HEK293 (cell line): ENCODE results near the gene INCA1.
A peak's percentile ranks its signal among the peaks of the same experiment; 100 is the strongest.

Source experiments
- CTCF ChIA-PET: fragments of 350-600 bp; formaldehyde crosslinking; extraction: SDS; loops from one replicate; lab custom pipeline; 2021; ENCODE audit warnings: antibody characterized with exemption; lab: Yijun Ruan, JAX
- POLR2A ChIA-PET: fragments of 300-600 bp; formaldehyde crosslinking; extraction: SDS; loops from one replicate; lab custom pipeline; 2020; ENCODE audit warnings: antibody characterized with exemption, inconsistent platforms; lab: Yijun Ruan, JAX
- H3K27ac ChIP-seq: fragments of 200-500 bp; sonication (Bioruptor generic); 2 replicates; pipeline ENCODE4 v1.5.1; 2014; ENCODE audit warnings: low read depth, low read length, control low read depth, inconsistent platforms; ENCODE audit errors: extremely low read depth
- H3K36me3 ChIP-seq, 2 experiments: fragments of 200-500 bp in 1 of 2; sonication (Bioruptor generic) in 1 of 2; 1 replicate in 1 of 2; 2 replicates in 1 of 2; pipeline ENCODE4 v1.5.1; 2014 to 2017; ENCODE audit warnings: inconsistent platforms in 2 of 2, low read length in 2 of 2; ENCODE audit not compliant: control insufficient read depth in 2 of 2, insufficient read depth in 1 of 2
- H3K4me1 ChIP-seq: fragments of 200-500 bp; sonication (Bioruptor generic); 2 replicates; pipeline ENCODE4 v1.5.1; 2014; ENCODE audit warnings: mild to moderate bottlenecking, low read length, inconsistent platforms; ENCODE audit not compliant: control insufficient read depth, insufficient read depth
- H3K4me3 ChIP-seq: 2 replicates; pipeline ENCODE4 v1.5.1; 2011; ENCODE audit warnings: low read depth, mild to moderate bottlenecking, control low read depth, low read length, moderate library complexity
- H3K9me3 ChIP-seq: fragments of 200-500 bp; sonication (Bioruptor generic); 2 replicates; pipeline ENCODE4 v1.5.1; 2014; ENCODE audit warnings: low read depth, low read length, inconsistent platforms; ENCODE audit not compliant: control insufficient read depth, insufficient read depth
- GLI4 ChIP-seq: fragments of 450-650 bp; formaldehyde crosslinking; IDR thresholded peaks from 2 replicates; pipeline ENCODE4 v1.5.1; 2016; ENCODE audit warnings: missing biosample characterization, missing genetic modification characterization
- IKZF3 ChIP-seq: fragments of 450-650 bp; IDR thresholded peaks from 2 replicates; pipeline ENCODE4 v1.5.0; 2018; ENCODE audit warnings: missing biosample characterization, mild to moderate bottlenecking, missing genetic modification characterization, moderate library complexity
- PRDM6 ChIP-seq: fragments of 450-650 bp; formaldehyde crosslinking; IDR thresholded peaks from 2 replicates; pipeline ENCODE4 v1.5.1; 2017; ENCODE audit warnings: missing biosample characterization, missing genetic modification characterization
- WT1 ChIP-seq: fragments of 450-650 bp; formaldehyde crosslinking; IDR thresholded peaks from 2 replicates; pipeline ENCODE4 v1.5.1; 2016; ENCODE audit warnings: missing biosample characterization, missing genetic modification characterization
- ZBTB21 ChIP-seq: fragments of 450-650 bp; formaldehyde crosslinking; IDR thresholded peaks from 2 replicates; pipeline ENCODE4 v1.5.1; 2017; ENCODE audit warnings: missing biosample characterization, missing genetic modification characterization
- ZBTB48 ChIP-seq: fragments of 450-650 bp; formaldehyde crosslinking; IDR thresholded peaks from 2 replicates; pipeline ENCODE4 v1.5.1; 2016; ENCODE audit warnings: missing biosample characterization, missing genetic modification characterization
- ZNF311 ChIP-seq: fragments of 450-650 bp; formaldehyde crosslinking; IDR thresholded peaks from 2 replicates; pipeline ENCODE4 v1.5.1; 2017; ENCODE audit warnings: missing biosample characterization, missing genetic modification characterization, borderline replicate concordance
- ZNF37A ChIP-seq: fragments of 450-650 bp; IDR thresholded peaks from 2 replicates; pipeline ENCODE4 v1.5.1; 2018; ENCODE audit warnings: missing biosample characterization, missing genetic modification characterization
- ZNF394 ChIP-seq: fragments of 450-650 bp; formaldehyde crosslinking; IDR thresholded peaks from 2 replicates; pipeline ENCODE4 v1.5.1; 2016; ENCODE audit warnings: missing biosample characterization, missing genetic modification characterization, mild to moderate bottlenecking, moderate library complexity, borderline replicate concordance
- ZNF555 ChIP-seq: fragments of 450-650 bp; formaldehyde crosslinking; conservative IDR thresholded peaks from 2 replicates; pipeline ENCODE4 v1.5.1; 2017; ENCODE audit warnings: missing biosample characterization, mild to moderate bottlenecking, missing genetic modification characterization, inconsistent platforms
- ZNF623 ChIP-seq: fragments of 450-650 bp; formaldehyde crosslinking; IDR thresholded peaks from 2 replicates; pipeline ENCODE4 v1.5.1; 2016; ENCODE audit warnings: missing biosample characterization, missing genetic modification characterization
- ZNF747 ChIP-seq: fragments of 450-650 bp; formaldehyde crosslinking; IDR thresholded peaks from 2 replicates; pipeline ENCODE4 v1.5.1; 2016; ENCODE audit warnings: missing biosample characterization, missing genetic modification characterization
- ZNF777 ChIP-seq: fragments of 450-650 bp; formaldehyde crosslinking; IDR thresholded peaks from 2 replicates; pipeline ENCODE4 v1.5.1; 2017; ENCODE audit warnings: missing biosample characterization, missing genetic modification characterization, borderline replicate concordance
- ZNF837 ChIP-seq: fragments of 450-650 bp; formaldehyde crosslinking; IDR thresholded peaks from 2 replicates; pipeline ENCODE4 v1.5.1; 2016; ENCODE audit warnings: missing biosample characterization, missing genetic modification characterization
- TF ChIP-seq, protein P1 (sequence below): fragments of 450-650 bp; formaldehyde crosslinking; IDR thresholded peaks from 2 replicates; pipeline ENCODE4 v1.5.1; 2016; ENCODE audit warnings: missing biosample characterization, missing genetic modification characterization
- TF ChIP-seq, protein P2 (sequence below): fragments of 450-650 bp; formaldehyde crosslinking; IDR thresholded peaks from 2 replicates; pipeline ENCODE4 v1.5.1; 2016; ENCODE audit warnings: missing biosample characterization, missing genetic modification characterization
- TF ChIP-seq, protein P3 (sequence below): fragments of 450-650 bp; formaldehyde crosslinking; conservative IDR thresholded peaks from 2 replicates; pipeline ENCODE4 v1.5.1; 2016; ENCODE audit warnings: low read depth, missing biosample characterization, missing genetic modification characterization
- TF ChIP-seq, protein P4 (sequence below): fragments of 450-650 bp; IDR thresholded peaks from 2 replicates; pipeline ENCODE4 v1.5.1; 2018; ENCODE audit warnings: missing biosample characterization, missing genetic modification characterization
- TF ChIP-seq, protein P5 (sequence below): fragments of 450-650 bp; formaldehyde crosslinking; IDR thresholded peaks from 2 replicates; pipeline ENCODE4 v1.5.1; 2016; ENCODE audit warnings: missing biosample characterization, missing genetic modification characterization, borderline replicate concordance

The INCA1 gene

GRCh38 chr17:4969551-4970173 is 27.7 kb downstream of the INCA1 start:
- CTCF ChIA-PET = interaction anchor here (0.5 to 3.1 kb wide), 6 partner anchors 11 to 61 kb away, joined by 3 to 19 read pairs (median 4); partner anchors contain the start of genes CAMTA2 and SLC25A11
- POLR2A ChIA-PET = interaction anchor here (0.6 to 11.3 kb wide), 5 partner anchors 17 to 139 kb away, joined by 3 to 358 read pairs (median 40); partner anchors contain the start of genes CAMTA2, ENO3, PFN1 and RNF167
- Histone ChIP-seq H3K9me3 (peaks cover 3% of the 10 kb centered on the region; the same call in 1 of the 2 replicates), H3K4me1 (peaks cover 15% of the 10 kb centered on the region), H3K4me3 (no peak overlapping the region), H3K36me3 (peaks cover 33 to 59% of the 10 kb centered on the region in 2 experiments), H3K27ac (peak overlapping the region; percentile 89)
- TF ChIP-seq ZNF394 (tag by site-specific recombination) = 0 out of 2 replicates have a peak, but pooled peaks have one; percentile 3
- no peak for TF ChIP-seq ZNF837 (tag by site-specific recombination)
- no peak for TF ChIP-seq ZBTB48 (tag by site-specific recombination)
- TF ChIP-seq, protein P1, sequence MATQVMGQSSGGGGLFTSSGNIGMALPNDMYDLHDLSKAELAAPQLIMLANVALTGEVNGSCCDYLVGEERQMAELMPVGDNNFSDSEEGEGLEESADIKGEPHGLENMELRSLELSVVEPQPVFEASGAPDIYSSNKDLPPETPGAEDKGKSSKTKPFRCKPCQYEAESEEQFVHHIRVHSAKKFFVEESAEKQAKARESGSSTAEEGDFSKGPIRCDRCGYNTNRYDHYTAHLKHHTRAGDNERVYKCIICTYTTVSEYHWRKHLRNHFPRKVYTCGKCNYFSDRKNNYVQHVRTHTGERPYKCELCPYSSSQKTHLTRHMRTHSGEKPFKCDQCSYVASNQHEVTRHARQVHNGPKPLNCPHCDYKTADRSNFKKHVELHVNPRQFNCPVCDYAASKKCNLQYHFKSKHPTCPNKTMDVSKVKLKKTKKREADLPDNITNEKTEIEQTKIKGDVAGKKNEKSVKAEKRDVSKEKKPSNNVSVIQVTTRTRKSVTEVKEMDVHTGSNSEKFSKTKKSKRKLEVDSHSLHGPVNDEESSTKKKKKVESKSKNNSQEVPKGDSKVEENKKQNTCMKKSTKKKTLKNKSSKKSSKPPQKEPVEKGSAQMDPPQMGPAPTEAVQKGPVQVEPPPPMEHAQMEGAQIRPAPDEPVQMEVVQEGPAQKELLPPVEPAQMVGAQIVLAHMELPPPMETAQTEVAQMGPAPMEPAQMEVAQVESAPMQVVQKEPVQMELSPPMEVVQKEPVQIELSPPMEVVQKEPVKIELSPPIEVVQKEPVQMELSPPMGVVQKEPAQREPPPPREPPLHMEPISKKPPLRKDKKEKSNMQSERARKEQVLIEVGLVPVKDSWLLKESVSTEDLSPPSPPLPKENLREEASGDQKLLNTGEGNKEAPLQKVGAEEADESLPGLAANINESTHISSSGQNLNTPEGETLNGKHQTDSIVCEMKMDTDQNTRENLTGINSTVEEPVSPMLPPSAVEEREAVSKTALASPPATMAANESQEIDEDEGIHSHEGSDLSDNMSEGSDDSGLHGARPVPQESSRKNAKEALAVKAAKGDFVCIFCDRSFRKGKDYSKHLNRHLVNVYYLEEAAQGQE (tag by site-specific recombination) = peak; percentile 79
- TF ChIP-seq ZNF311 (tag by site-specific recombination) = no peak
- TF ChIP-seq ZNF623 (tag by site-specific recombination) = no peak
- TF ChIP-seq, protein P2, sequence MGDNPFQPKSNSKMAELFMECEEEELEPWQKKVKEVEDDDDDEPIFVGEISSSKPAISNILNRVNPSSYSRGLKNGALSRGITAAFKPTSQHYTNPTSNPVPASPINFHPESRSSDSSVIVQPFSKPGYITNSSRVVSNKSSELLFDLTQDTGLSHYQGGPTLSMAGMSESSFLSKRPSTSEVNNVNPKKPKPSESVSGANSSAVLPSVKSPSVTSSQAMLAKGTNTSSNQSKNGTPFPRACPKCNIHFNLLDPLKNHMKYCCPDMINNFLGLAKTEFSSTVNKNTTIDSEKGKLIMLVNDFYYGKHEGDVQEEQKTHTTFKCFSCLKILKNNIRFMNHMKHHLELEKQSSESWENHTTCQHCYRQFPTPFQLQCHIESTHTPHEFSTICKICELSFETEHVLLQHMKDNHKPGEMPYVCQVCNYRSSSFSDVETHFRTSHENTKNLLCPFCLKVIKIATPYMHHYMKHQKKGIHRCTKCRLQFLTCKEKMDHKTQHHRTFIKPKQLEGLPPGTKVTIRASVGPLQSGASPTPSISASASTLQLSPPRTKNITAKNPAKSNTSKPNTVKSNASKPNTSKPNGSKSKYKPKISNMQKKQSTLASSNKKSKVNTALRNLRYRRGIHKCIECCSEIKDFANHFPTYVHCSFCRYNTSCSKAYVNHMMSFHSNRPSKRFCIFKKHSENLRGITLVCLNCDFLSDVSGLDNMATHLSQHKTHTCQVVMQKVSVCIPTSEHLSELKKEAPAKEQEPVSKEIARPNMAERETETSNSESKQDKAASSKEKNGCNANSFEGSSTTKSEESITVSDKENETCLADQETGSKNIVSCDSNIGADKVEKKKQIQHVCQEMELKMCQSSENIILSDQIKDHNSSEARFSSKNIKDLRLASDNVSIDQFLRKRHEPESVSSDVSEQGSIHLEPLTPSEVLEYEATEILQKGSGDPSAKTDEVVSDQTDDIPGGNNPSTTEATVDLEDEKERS (tag by site-specific recombination) = no peak
- TF ChIP-seq WT1 = no peak
- TF ChIP-seq, protein P3, sequence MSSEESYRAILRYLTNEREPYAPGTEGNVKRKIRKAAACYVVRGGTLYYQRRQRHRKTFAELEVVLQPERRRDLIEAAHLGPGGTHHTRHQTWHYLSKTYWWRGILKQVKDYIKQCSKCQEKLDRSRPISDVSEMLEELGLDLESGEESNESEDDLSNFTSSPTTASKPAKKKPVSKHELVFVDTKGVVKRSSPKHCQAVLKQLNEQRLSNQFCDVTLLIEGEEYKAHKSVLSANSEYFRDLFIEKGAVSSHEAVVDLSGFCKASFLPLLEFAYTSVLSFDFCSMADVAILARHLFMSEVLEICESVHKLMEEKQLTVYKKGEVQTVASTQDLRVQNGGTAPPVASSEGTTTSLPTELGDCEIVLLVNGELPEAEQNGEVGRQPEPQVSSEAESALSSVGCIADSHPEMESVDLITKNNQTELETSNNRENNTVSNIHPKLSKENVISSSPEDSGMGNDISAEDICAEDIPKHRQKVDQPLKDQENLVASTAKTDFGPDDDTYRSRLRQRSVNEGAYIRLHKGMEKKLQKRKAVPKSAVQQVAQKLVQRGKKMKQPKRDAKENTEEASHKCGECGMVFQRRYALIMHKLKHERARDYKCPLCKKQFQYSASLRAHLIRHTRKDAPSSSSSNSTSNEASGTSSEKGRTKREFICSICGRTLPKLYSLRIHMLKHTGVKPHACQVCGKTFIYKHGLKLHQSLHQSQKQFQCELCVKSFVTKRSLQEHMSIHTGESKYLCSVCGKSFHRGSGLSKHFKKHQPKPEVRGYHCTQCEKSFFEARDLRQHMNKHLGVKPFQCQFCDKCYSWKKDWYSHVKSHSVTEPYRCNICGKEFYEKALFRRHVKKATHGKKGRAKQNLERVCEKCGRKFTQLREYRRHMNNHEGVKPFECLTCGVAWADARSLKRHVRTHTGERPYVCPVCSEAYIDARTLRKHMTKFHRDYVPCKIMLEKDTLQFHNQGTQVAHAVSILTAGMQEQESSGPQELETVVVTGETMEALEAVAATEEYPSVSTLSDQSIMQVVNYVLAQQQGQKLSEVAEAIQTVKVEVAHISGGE = no peak
- no peak for TF ChIP-seq PRDM6 (tag by site-specific recombination)
- TF ChIP-seq ZNF555 (tag by site-specific recombination) = no peak
- TF ChIP-seq, protein P4, sequence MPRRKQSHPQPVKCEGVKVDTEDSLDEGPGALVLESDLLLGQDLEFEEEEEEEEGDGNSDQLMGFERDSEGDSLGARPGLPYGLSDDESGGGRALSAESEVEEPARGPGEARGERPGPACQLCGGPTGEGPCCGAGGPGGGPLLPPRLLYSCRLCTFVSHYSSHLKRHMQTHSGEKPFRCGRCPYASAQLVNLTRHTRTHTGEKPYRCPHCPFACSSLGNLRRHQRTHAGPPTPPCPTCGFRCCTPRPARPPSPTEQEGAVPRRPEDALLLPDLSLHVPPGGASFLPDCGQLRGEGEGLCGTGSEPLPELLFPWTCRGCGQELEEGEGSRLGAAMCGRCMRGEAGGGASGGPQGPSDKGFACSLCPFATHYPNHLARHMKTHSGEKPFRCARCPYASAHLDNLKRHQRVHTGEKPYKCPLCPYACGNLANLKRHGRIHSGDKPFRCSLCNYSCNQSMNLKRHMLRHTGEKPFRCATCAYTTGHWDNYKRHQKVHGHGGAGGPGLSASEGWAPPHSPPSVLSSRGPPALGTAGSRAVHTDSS = no peak
- TF ChIP-seq IKZF3 = no peak
- no peak for TF ChIP-seq ZBTB21 (tag by site-specific recombination)
- TF ChIP-seq, protein P5, sequence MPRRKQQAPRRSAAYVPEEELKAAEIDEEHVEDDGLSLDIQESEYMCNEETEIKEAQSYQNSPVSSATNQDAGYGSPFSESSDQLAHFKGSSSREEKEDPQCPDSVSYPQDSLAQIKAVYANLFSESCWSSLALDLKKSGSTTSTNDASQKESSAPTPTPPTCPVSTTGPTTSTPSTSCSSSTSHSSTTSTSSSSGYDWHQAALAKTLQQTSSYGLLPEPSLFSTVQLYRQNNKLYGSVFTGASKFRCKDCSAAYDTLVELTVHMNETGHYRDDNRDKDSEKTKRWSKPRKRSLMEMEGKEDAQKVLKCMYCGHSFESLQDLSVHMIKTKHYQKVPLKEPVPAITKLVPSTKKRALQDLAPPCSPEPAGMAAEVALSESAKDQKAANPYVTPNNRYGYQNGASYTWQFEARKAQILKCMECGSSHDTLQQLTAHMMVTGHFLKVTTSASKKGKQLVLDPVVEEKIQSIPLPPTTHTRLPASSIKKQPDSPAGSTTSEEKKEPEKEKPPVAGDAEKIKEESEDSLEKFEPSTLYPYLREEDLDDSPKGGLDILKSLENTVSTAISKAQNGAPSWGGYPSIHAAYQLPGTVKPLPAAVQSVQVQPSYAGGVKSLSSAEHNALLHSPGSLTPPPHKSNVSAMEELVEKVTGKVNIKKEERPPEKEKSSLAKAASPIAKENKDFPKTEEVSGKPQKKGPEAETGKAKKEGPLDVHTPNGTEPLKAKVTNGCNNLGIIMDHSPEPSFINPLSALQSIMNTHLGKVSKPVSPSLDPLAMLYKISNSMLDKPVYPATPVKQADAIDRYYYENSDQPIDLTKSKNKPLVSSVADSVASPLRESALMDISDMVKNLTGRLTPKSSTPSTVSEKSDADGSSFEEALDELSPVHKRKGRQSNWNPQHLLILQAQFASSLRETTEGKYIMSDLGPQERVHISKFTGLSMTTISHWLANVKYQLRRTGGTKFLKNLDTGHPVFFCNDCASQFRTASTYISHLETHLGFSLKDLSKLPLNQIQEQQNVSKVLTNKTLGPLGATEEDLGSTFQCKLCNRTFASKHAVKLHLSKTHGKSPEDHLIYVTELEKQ (tag by site-specific recombination) = no peak
- TF ChIP-seq GLI4 (tag by site-specific recombination) = no peak
- no peak for TF ChIP-seq ZNF747
- TF ChIP-seq ZNF37A (tag by site-specific recombination) = no peak
- TF ChIP-seq ZNF777 = no peak
